Activated CD4-positive, alpha-beta T cell treated with anti-CD3 and anti-CD28 coated beads, Interleukin-2, amount 50 U/mL, for 1 hour (primary cell): Measurements from ENCODE around the gene FAM50A.
"Not testable (repeated sequence)": the region's sequence is repeated elsewhere in the genome, so short reads cannot be mapped to it uniquely, and the experiment has no call there.

Source experiments
- DNase-seq: peaks from one replicate; pipeline ENCODE4 v3.0.0-alpha.2; 2020

Gene FAM50A

GRCh38 chrX:154443992-154444754 is at the start of gene FAM50A:
Gene FAM50A (plus strand): TSS chrX:154444141. CDS start chrX:154444236, 95 bp downstream.
- DNase-seq: peak; percentile 57

- DNase-seq: not testable (repeated sequence)
Observed at GRCh38 chrX:154396363-154396762, 47.6 kb upstream of the FAM50A start.

- DNase-seq: peak; percentile 33
Observed at GRCh38 chrX:154396973-154397887, 46.7 kb upstream of the FAM50A start.

GRCh38 chrX:154397888-154398667 is 45.9 kb upstream of the FAM50A start, which contains the start of gene RPL10:
Gene RPL10 (plus strand): TSS chrX:154398377. CDS start chrX:154398520, 143 bp downstream.
- DNase-seq: peak; percentile 82

- DNase-seq: peak; percentile 80
Observed at GRCh38 chrX:154398668-154399526, 45.0 kb upstream of the FAM50A start.

GRCh38 chrX:154399527-154400368 is 44.2 kb upstream of the FAM50A start:
- DNase-seq: peak; percentile 34

GRCh38 chrX:154400369-154400817 is 43.5 kb upstream of the FAM50A start:
- not testable (repeated sequence) for DNase-seq

- no peak for DNase-seq
Observed at GRCh38 chrX:154401045-154401799, 42.7 kb upstream of the FAM50A start.

- DNase-seq: no peak
Observed at GRCh38 chrX:154401918-154402621, 41.9 kb upstream of the FAM50A start.

GRCh38 chrX:154402622-154403127 is 41.3 kb upstream of the FAM50A start:
- no peak for DNase-seq

- no peak for DNase-seq
Observed at GRCh38 chrX:154403192-154403591, 40.7 kb upstream of the FAM50A start.

- no peak for DNase-seq
Observed at GRCh38 chrX:154403858-154404257, 40.1 kb upstream of the FAM50A start.

- no peak for DNase-seq
Observed at GRCh38 chrX:154404625-154405192, 39.2 kb upstream of the FAM50A start.

GRCh38 chrX:154408659-154409221 is 35.2 kb upstream of the FAM50A start:
- no peak for DNase-seq

GRCh38 chrX:154409222-154409871 is 34.6 kb upstream of the FAM50A start, which contains the start of gene DNASE1L1:
Gene DNASE1L1 (minus strand): TSS chrX:154409254. CDS start chrX:154405568, 3,686 bp downstream.
- DNase-seq: no peak

- peak; percentile 39 for DNase-seq
Observed at GRCh38 chrX:154411981-154412340, 32.0 kb upstream of the FAM50A start.

GRCh38 chrX:154412468-154412867 is 31.5 kb upstream of the FAM50A start:
- DNase-seq: no peak

- DNase-seq: no peak
Observed at GRCh38 chrX:154413142-154413541, 30.8 kb upstream of the FAM50A start.
